ENCODE results near the gene MCUB. TPM values are rescaled to one million over a fixed set of nuclear protein-coding genes. Genes with fewer than 3 reads are reported as not detected.

Gene MCUB
- total RNA-seq, 2 donors from 2014 or later = 15.5 to 18.5 TPM

GRCh38 chr4:109562457-109563239 lies 2.6 kb downstream of the MCUB start:
- Histone ChIP-seq H3K9me3 (no peaks in the 10 kb centered on the region), H3K36me3 (no peaks in the 10 kb centered on the region), H3K4me3 (no peak overlapping the region), H3K27ac (no peak overlapping the region), H3K4me1 (replicated peaks) (no peaks in the 10 kb centered on the region), H3K27me3 (replicated peaks; ENCODE audit: insufficient read depth) (no peaks in the 10 kb centered on the region)
- intact Hi-C loops (cut with DNase I) = no loop called here
- DNase-seq (ENCODE audit: low spot score) = no peak
- no peak for TF ChIP-seq POLR2A (IDR thresholded peaks at IDR 0.05)
- TF ChIP-seq, protein P1, sequence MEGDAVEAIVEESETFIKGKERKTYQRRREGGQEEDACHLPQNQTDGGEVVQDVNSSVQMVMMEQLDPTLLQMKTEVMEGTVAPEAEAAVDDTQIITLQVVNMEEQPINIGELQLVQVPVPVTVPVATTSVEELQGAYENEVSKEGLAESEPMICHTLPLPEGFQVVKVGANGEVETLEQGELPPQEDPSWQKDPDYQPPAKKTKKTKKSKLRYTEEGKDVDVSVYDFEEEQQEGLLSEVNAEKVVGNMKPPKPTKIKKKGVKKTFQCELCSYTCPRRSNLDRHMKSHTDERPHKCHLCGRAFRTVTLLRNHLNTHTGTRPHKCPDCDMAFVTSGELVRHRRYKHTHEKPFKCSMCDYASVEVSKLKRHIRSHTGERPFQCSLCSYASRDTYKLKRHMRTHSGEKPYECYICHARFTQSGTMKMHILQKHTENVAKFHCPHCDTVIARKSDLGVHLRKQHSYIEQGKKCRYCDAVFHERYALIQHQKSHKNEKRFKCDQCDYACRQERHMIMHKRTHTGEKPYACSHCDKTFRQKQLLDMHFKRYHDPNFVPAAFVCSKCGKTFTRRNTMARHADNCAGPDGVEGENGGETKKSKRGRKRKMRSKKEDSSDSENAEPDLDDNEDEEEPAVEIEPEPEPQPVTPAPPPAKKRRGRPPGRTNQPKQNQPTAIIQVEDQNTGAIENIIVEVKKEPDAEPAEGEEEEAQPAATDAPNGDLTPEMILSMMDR (IDR thresholded peaks at IDR 0.05) = no peak
- no peak for TF ChIP-seq POLR2AphosphoS5 (IDR thresholded peaks at IDR 0.05)
- 67% methylated on average over 6 of the region's 6 CpGs for WGBS

DNA sequence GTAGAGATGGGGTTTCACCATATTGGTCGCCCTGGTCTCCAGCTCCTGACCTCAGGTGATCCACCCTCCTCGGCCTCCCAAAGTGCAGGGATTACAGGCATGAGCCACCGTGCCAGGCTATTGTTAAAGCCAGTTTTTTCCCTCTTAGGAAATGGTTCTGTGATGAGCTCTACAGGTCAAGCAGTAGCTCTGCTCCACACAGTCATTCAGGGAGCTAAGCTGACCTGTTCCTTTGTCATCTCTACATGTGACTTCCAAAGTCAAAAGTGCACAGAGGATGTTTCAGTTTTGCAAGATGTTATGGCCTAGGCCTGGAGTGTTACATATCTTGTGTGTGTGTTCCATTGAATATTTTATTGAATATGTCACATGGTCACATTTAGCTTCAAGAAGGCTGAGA lies 11.4 kb downstream of the MCUB start:
- intact Hi-C loops (cut with DNase I) = no loop called here
- no peaks in the 10 kb centered on the region for H3K9me3 ChIP-seq
- DNase-seq (ENCODE audit: low spot score) = no peak
- no peaks in the 10 kb centered on the region for H3K27me3 ChIP-seq (replicated peaks; ENCODE audit: insufficient read depth)
- H3K27ac ChIP-seq = no peak overlapping the region
- no peaks in the 10 kb centered on the region for H3K36me3 ChIP-seq
- no peaks in the 10 kb centered on the region for H3K4me1 ChIP-seq (replicated peaks)
- no peak overlapping the region for H3K4me3 ChIP-seq
- WGBS = 100% methylated on average over 3 of the region's 3 CpGs
- TF ChIP-seq, protein P1 (IDR thresholded peaks at IDR 0.05) = no peak
- TF ChIP-seq POLR2A (IDR thresholded peaks at IDR 0.05) (no peak), POLR2AphosphoS5 (IDR thresholded peaks at IDR 0.05) (no peak)

DNA sequence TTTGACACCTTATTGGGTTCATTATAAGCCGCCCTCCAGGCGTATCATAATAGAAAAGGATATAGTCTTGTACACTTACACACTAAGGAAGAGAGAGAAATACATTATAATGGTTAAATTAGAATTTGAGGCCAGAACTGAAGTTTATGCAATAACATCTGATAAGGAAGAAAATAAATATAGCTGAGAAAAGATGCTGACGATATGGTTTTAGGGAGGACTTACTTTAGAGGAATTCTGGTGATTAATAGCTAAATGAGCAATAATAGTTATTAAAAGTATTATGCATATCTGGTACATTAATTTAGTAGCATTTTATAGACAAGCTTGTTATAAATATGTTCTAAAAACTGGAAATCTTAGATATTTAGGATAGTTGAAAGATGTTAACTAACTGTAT lies 12.1 kb downstream of the MCUB start:
- no peak overlapping the region for H3K27ac ChIP-seq
- intact Hi-C loops (cut with DNase I) = no loop called here
- no peak overlapping the region for H3K4me3 ChIP-seq
- no peaks in the 10 kb centered on the region for H3K27me3 ChIP-seq (replicated peaks; ENCODE audit: insufficient read depth)
- H3K4me1 ChIP-seq (replicated peaks) = no peaks in the 10 kb centered on the region
- TF ChIP-seq, protein P1 (IDR thresholded peaks at IDR 0.05) = no peak
- TF ChIP-seq POLR2A (IDR thresholded peaks at IDR 0.05) = no peak
- no peak for TF ChIP-seq POLR2AphosphoS5 (IDR thresholded peaks at IDR 0.05)
- no peaks in the 10 kb centered on the region for H3K36me3 ChIP-seq
- no peak for DNase-seq (ENCODE audit: low spot score)
- H3K9me3 ChIP-seq = no peaks in the 10 kb centered on the region
- 88% methylated on average over 3 of the region's 3 CpGs for WGBS

GRCh38 chr4:109574443-109574850 lies 14.4 kb downstream of the MCUB start:
- DNase-seq (ENCODE audit: low spot score) = no peak
- Histone ChIP-seq H3K9me3 (no peaks in the 10 kb centered on the region), H3K4me1 (replicated peaks) (no peaks in the 10 kb centered on the region), H3K27me3 (replicated peaks; ENCODE audit: insufficient read depth) (no peaks in the 10 kb centered on the region), H3K27ac (no peak overlapping the region), H3K36me3 (no peaks in the 10 kb centered on the region), H3K4me3 (no peak overlapping the region)
- intact Hi-C loops (cut with DNase I) = no loop called here
- TF ChIP-seq POLR2AphosphoS5 (IDR thresholded peaks at IDR 0.05) = no peak
- no peak for TF ChIP-seq POLR2A (IDR thresholded peaks at IDR 0.05)
- TF ChIP-seq, protein P1 (IDR thresholded peaks at IDR 0.05) = peak in 1 of 4 experiments; percentile 17
- 77% methylated on average over 6 of the region's 6 CpGs for WGBS

All from prostate gland (tissue), 2 donors.